Measurements from ENCODE around the gene BRD9.

Gene BRD9

DNA sequence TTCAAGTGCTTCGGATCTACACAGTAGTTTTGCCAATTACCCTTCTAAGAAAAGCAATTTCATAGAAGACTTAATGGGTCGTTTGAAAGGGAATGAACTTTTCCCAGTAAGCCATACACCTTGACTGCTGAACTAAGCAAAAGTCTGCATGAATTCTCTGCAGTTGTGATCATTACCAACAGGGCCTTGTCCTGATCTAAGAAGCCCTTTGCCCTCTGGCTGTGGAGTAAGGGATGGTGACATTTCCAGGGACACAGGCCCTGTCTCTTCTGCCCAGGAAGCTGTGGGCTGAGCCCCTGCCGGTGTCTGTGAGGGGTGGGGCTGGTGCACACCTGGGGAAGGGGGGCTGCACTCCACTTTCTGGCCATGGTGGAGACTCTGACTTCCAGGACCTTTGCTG lies 72.4 kb downstream of the BRD9 start:
- H3K4me3 ChIP-seq (ENCODE audit: low read depth, low read length): no peak overlapping the region
- TF ChIP-seq CTCF (IDR thresholded peaks at IDR 0.05; ENCODE audit: insufficient read depth, low read depth, low read length, missing control alignments): no peak
- no peak for DNase-seq (ENCODE audit: low read depth)

- no peak overlapping the region for H3K4me3 ChIP-seq (ENCODE audit: low read depth, low read length)
- TF ChIP-seq CTCF (IDR thresholded peaks at IDR 0.05; ENCODE audit: insufficient read depth, low read depth, low read length, missing control alignments): no peak
These were observed 73.5 kb downstream of the BRD9 start for GRCh38 chr5:819078-819477.

DNA sequence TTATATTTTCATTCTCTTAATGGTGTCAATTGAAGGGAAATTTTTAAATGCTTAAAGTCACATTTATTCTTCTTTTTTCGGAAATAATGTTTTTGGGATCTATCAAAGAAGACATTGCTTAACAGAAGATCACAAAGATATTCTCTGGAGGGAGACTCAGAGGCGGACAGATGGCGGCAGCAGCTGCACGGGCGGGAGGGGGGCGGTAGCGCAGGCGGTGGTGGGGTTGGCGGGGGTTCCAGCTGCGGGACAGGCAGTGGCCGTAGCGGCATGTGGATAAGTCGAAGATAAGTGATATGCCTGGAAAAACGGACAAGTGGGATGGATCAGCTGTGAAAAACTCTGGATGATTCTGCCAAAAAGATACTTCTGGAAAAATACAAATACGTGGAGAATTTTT lies 76.4 kb downstream of the BRD9 start:
- no peak overlapping the region for H3K4me3 ChIP-seq (ENCODE audit: low read depth, low read length)
- no peak for DNase-seq (ENCODE audit: low read depth)
- no peak for TF ChIP-seq CTCF (IDR thresholded peaks at IDR 0.05; ENCODE audit: insufficient read depth, low read depth, low read length, missing control alignments)

More at GRCh38 chr5:819078-819477, 73.5 kb downstream of the BRD9 start:
- no peak for DNase-seq (ENCODE audit: low read depth)

DNA sequence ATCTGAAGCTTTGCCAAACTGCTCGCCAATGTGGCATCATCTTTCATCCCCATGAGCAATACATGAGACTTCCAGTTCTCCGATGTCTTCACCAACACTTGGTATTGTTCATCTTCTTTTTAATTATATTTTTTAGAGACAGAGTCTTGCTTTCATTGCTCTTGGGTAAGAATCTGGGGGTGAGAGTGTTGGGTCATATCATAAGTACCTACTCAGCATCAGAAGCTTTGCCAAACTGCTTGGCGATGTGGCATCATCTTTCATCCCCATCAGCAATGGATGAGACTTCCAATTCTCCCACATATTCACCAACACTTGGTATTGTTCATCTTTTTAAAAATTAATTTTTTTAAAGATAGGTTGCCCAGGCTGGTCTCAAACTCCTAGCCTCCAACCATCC lies 77.2 kb downstream of the BRD9 start:
- TF ChIP-seq CTCF (IDR thresholded peaks at IDR 0.05; ENCODE audit: insufficient read depth, low read depth, low read length, missing control alignments): no peak
- H3K4me3 ChIP-seq (ENCODE audit: low read depth, low read length): no peak overlapping the region
- DNase-seq (ENCODE audit: low read depth): no peak

Data from GM12865 (cell line).